ENCODE data around the gene PKDREJ. TPM values are rescaled to one million over a fixed set of nuclear protein-coding genes. Genes with fewer than 3 reads are reported as not detected.

Gene PKDREJ
- total and polyA plus RNA-seq, 7 donors: under 0.01 to 0.03 TPM; not detected in 5

DNA sequence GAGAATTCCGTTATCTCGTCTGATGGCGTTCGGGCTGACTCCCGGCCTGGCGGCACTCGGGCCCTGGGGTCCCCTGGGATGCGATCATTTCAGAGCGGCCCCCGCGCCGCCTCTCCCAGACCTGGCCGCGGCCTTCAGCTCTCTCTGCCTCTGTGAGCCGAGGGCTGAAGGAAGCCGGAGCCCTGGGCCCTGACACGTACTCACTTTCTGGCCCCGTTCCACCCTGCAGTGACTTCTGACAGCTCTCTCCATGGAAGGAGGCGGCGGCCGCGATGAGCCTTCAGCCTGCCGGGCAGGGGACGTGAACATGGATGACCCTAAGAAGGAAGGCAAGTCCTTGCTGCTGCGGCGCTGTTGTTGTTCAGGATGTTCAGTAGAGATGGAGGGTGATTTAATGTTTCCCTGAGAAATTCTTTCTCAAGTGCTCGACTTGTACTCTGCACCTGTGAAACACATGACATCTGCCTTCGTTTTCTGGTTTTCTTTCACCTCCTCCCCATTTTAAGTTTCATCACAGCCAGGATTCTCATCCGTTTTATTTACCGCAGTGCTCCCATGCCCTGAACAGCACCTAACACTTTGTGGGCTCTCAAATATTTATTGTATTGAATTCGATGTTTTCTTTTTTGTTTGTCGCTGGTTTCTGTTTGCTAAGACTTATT lies 34.1 kb upstream of the PKDREJ start:
- Histone ChIP-seq H3K27me3 (ENCODE audit: insufficient read depth in 3 of 3, low read length in 2 of 3) (no peaks in the 10 kb centered on the region), H3K9me3 (no peaks in the 10 kb centered on the region), H3K4me1 (peaks cover 7% of the 10 kb centered on the region), H3K27ac (no peak overlapping the region), H3K4me3 (peak overlapping the region; percentile 74), H3K36me3 (ENCODE audit: insufficient read depth in 1 of 2, low read depth in 1 of 2) (peaks cover 0 to 18% of the 10 kb centered on the region in 2 donors)
- ATAC-seq (peak in 2 of 4 donors; percentile 6 to 7), DNase-seq (peak in 1 of 2 donors; percentile 31)
- no peak for TF ChIP-seq CTCF (IDR thresholded peaks at IDR 0.05)
- WGBS, 3 donors: 6 to 11% (median 7%) methylated on average over 18 to 32 of the region's 32 CpGs
- intact Hi-C loops (cut with DNase I): loop anchor here in 1 of 2 donors (5.0 kb wide), 1 partner anchor 150 kb away; no protein-coding TSS in a partner anchor

GRCh38 chr22:46296257-46297150 lies 33.4 kb upstream of the PKDREJ start, which contains the start of gene GTSE1:
Gene GTSE1 (plus strand): TSS chr22:46296870. CDS start chr22:46297401, 531 bp downstream.
- 0 to 1% (median 1%) methylated on average over 71 to 76 of the region's 76 CpGs for WGBS, 3 donors
- DNase-seq (peak; percentile 98 to 99), ATAC-seq (peak; percentile 96 to 99 (median 98))
- intact Hi-C loops (cut with DNase I): loop anchor here in 1 of 2 donors (5.0 kb wide), 1 partner anchor 149 kb away; no protein-coding TSS in a partner anchor
- Histone ChIP-seq H3K4me3 (peak within 1 kb of the TSS; percentile 74), H3K27me3 (ENCODE audit: insufficient read depth in 3 of 3, low read length in 2 of 3) (no peaks in the 10 kb centered on the region), H3K27ac (peak within 1 kb of the TSS; percentile 89), H3K9me3 (no peaks in the 10 kb centered on the region), H3K4me1 (peaks cover 7% of the 10 kb centered on the region), H3K36me3 (ENCODE audit: insufficient read depth in 1 of 2, low read depth in 1 of 2) (peaks cover 0 to 26% of the 10 kb centered on the region in 2 donors)
- peak; percentile 20 for TF ChIP-seq CTCF (IDR thresholded peaks at IDR 0.05)

DNA sequence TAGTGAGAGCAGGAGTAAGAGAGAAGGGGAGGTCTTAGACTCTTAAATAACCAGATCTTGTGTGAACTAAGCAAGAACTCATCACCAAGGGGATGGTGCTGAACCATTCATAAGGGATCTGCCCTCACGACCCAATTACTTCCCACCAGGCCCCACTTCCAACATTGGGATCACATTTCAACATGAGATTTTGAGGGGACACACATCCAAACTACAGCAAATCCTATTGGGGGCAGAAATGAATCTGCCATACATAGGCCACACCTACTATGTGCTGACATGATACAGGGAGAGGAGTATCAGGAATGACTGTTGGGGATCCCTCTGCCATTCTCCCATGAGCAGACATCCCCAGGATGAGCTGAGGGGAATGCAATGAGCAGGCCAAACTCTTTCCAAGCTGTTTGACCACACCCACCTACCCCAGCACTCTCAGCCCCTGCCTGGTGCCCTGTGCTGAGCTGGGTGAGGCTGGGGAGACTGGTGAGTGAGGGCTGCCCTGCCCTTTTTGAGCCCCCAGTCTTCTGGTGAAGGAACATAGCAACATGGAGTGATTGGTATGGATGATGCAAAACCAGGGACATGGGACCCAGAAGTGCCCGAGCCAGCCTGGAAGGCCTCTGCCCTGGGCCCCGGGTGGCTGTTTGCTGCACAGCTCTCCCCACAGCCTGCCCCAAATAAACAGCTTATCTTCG lies 32.3 kb upstream of the PKDREJ start:
- H3K9me3 ChIP-seq: no peaks in the 10 kb centered on the region
- WGBS, 3 donors: 56 to 66% (median 60%) methylated on average over 4 of the region's 4 CpGs
- TF ChIP-seq CTCF (IDR thresholded peaks at IDR 0.05): no peak
- peak overlapping the region; percentile 89 for H3K27ac ChIP-seq
- peak overlapping the region; percentile 74 for H3K4me3 ChIP-seq
- ATAC-seq: peak in 1 of 4 donors; percentile 1
- no peak for DNase-seq
- intact Hi-C loops (cut with DNase I): loop anchor here in 1 of 2 donors (5.0 kb wide), 1 partner anchor 148 kb away; no protein-coding TSS in a partner anchor
- H3K36me3 ChIP-seq (ENCODE audit: insufficient read depth in 1 of 2, low read depth in 1 of 2): peaks cover 0 to 26% of the 10 kb centered on the region in 2 donors
- H3K4me1 ChIP-seq: peaks cover 7% of the 10 kb centered on the region
- no peaks in the 10 kb centered on the region for H3K27me3 ChIP-seq (ENCODE audit: insufficient read depth in 3 of 3, low read length in 2 of 3)

- intact Hi-C loops (cut with DNase I): loop anchor here (5.0 kb wide), 1 partner anchor 147 kb away; no protein-coding TSS in a partner anchor
- Histone ChIP-seq H3K9me3 (no peaks in the 10 kb centered on the region), H3K27me3 (ENCODE audit: insufficient read depth in 3 of 3, low read length in 2 of 3) (no peaks in the 10 kb centered on the region), H3K27ac (no peak overlapping the region), H3K36me3 (ENCODE audit: insufficient read depth in 1 of 2, low read depth in 1 of 2) (peaks cover 0 to 26% of the 10 kb centered on the region in 2 donors), H3K4me3 (no peak overlapping the region), H3K4me1 (peaks cover 11% of the 10 kb centered on the region)
- 81 to 93% (median 87%) methylated on average over 2 of the region's 2 CpGs for WGBS, 3 donors
- no peak for DNase-seq
- TF ChIP-seq CTCF (IDR thresholded peaks at IDR 0.05): no peak
- ATAC-seq: no peak
Observed at GRCh38 chr22:46294784-46295183, 31.6 kb upstream of the PKDREJ start.
